Stimulated activated CD8-positive, alpha-beta memory T cell treated with anti-CD3 and anti-CD28 coated beads, Interleukin-15, amount 100 ng/mL, for 1 hour (primary cell): ENCODE measurements around the gene PHACTR1.

Source experiments
- DNase-seq: peaks from one replicate; pipeline ENCODE4 v3.0.0-alpha.2; 2020; ENCODE audit warnings: low read depth

Gene PHACTR1

GRCh38 chr6:13289789-13290318 lies 573.3 kb downstream of the PHACTR1 start:
- no peak for DNase-seq

GRCh38 chr6:13290335-13290734 lies 573.8 kb downstream of the PHACTR1 start:
- DNase-seq: no peak

GRCh38 chr6:13292774-13293173 lies 576.2 kb downstream of the PHACTR1 start:
- no peak for DNase-seq

- no peak for DNase-seq
Measured at GRCh38 chr6:13294499-13295069, 578.0 kb downstream of the PHACTR1 start.

- DNase-seq: no peak
Measured at GRCh38 chr6:13295576-13295975, 579.0 kb downstream of the PHACTR1 start.

- DNase-seq: no peak
Measured at GRCh38 chr6:13296536-13296997, 580.0 kb downstream of the PHACTR1 start.

GRCh38 chr6:13297391-13297790 lies 580.8 kb downstream of the PHACTR1 start:
- DNase-seq: no peak

- no peak for DNase-seq
Measured at GRCh38 chr6:13298446-13298845, 581.9 kb downstream of the PHACTR1 start.

GRCh38 chr6:13299403-13299821 lies 582.8 kb downstream of the PHACTR1 start:
- DNase-seq: no peak

GRCh38 chr6:13299918-13300317 lies 583.4 kb downstream of the PHACTR1 start:
- no peak for DNase-seq

GRCh38 chr6:13300643-13301590 lies 584.4 kb downstream of the PHACTR1 start:
- DNase-seq: no peak

GRCh38 chr6:13302291-13302690 lies 585.7 kb downstream of the PHACTR1 start:
- no peak for DNase-seq

GRCh38 chr6:13302751-13303667 lies 586.4 kb downstream of the PHACTR1 start:
- DNase-seq: no peak

- DNase-seq: no peak
Measured at GRCh38 chr6:13303668-13304017, 587.1 kb downstream of the PHACTR1 start.

- DNase-seq: no peak
Measured at GRCh38 chr6:13304101-13304500, 587.5 kb downstream of the PHACTR1 start.

- no peak for DNase-seq
Measured at GRCh38 chr6:13304580-13305260, 588.2 kb downstream of the PHACTR1 start.

GRCh38 chr6:13305288-13305687 lies 588.7 kb downstream of the PHACTR1 start:
- no peak for DNase-seq

GRCh38 chr6:13305791-13306190 lies 589.2 kb downstream of the PHACTR1 start:
- no peak for DNase-seq

GRCh38 chr6:13307508-13307995 lies 591.0 kb downstream of the PHACTR1 start:
- DNase-seq: no peak

- no peak for DNase-seq
Measured at GRCh38 chr6:13308332-13308731, 591.8 kb downstream of the PHACTR1 start.

GRCh38 chr6:13311155-13311554 lies 594.6 kb downstream of the PHACTR1 start:
- no peak for DNase-seq
